ENCODE results near the gene ARL5B.

ARL5B gene

GRCh38 chr10:18616337-18616736, 42.9 kb upstream of the ARL5B start:
- ATAC-seq, result peak; percentile 36; the same call in 1 of the 3 replicates
- TF ChIP-seq GLIS3 (CRISPR knock-in tag; IDR thresholded peaks at IDR 0.05) (no peak), PPARA (CRISPR knock-in tag; IDR thresholded peaks at IDR 0.05; ENCODE audit: borderline replicate concordance) (no peak), CSDC2 (CRISPR knock-in tag; IDR thresholded peaks at IDR 0.05) (no peak), RARB (CRISPR knock-in tag; IDR thresholded peaks at IDR 0.05) (no peak), OSR1 (CRISPR knock-in tag; IDR thresholded peaks at IDR 0.05) (no peak), ZNF70 (CRISPR knock-in tag; IDR thresholded peaks at IDR 0.05) (no peak), BACH2 (CRISPR knock-in tag; IDR thresholded peaks at IDR 0.05; ENCODE audit: borderline replicate concordance) (no peak), PATZ1 (CRISPR knock-in tag; IDR thresholded peaks at IDR 0.05; ENCODE audit: borderline replicate concordance) (no peak), TCF4 (CRISPR knock-in tag; IDR thresholded peaks at IDR 0.05; ENCODE audit: borderline replicate concordance) (no peak), ZC3H10 (CRISPR knock-in tag; IDR thresholded peaks at IDR 0.05) (no peak), TOX (CRISPR knock-in tag; IDR thresholded peaks at IDR 0.05; ENCODE audit: borderline replicate concordance) (no peak), ZNF8 (CRISPR knock-in tag; IDR thresholded peaks at IDR 0.05) (no peak), ARNTL (CRISPR knock-in tag; IDR thresholded peaks at IDR 0.05; ENCODE audit: borderline replicate concordance, low read depth) (no peak), ZFP3 (CRISPR knock-in tag; IDR thresholded peaks at IDR 0.05) (no peak)
- TF ChIP-seq, protein P1, sequence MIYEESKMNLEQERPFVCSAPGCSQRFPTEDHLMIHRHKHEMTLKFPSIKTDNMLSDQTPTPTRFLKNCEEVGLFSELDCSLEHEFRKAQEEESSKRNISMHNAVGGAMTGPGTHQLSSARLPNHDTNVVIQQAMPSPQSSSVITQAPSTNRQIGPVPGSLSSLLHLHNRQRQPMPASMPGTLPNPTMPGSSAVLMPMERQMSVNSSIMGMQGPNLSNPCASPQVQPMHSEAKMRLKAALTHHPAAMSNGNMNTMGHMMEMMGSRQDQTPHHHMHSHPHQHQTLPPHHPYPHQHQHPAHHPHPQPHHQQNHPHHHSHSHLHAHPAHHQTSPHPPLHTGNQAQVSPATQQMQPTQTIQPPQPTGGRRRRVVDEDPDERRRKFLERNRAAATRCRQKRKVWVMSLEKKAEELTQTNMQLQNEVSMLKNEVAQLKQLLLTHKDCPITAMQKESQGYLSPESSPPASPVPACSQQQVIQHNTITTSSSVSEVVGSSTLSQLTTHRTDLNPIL (CRISPR knock-in tag; IDR thresholded peaks at IDR 0.05; ENCODE audit: low read depth), result no peak

- peak; percentile 32; the same call in 1 of the 3 replicates for ATAC-seq
- TF ChIP-seq CSRNP3 (CRISPR knock-in tag; IDR thresholded peaks at IDR 0.05), result no peak
- no peak for TF ChIP-seq GLIS3 (CRISPR knock-in tag; IDR thresholded peaks at IDR 0.05)
- no peak for TF ChIP-seq TCF4 (CRISPR knock-in tag; IDR thresholded peaks at IDR 0.05; ENCODE audit: borderline replicate concordance)
- TF ChIP-seq OSR1 (CRISPR knock-in tag; IDR thresholded peaks at IDR 0.05), result no peak
- no peak for TF ChIP-seq PPARA (CRISPR knock-in tag; IDR thresholded peaks at IDR 0.05; ENCODE audit: borderline replicate concordance)
- TF ChIP-seq SNAI2 (CRISPR knock-in tag; IDR thresholded peaks at IDR 0.05), result no peak
- no peak for TF ChIP-seq ESRRG (CRISPR knock-in tag; IDR thresholded peaks at IDR 0.05)
- TF ChIP-seq ISL1 (CRISPR knock-in tag; IDR thresholded peaks at IDR 0.05), result no peak
- no peak for TF ChIP-seq POU6F1 (CRISPR knock-in tag; IDR thresholded peaks at IDR 0.05; ENCODE audit: borderline replicate concordance, low read depth)
- TF ChIP-seq CSDC2 (CRISPR knock-in tag; IDR thresholded peaks at IDR 0.05), result no peak
- no peak for TF ChIP-seq RARB (CRISPR knock-in tag; IDR thresholded peaks at IDR 0.05)
- TF ChIP-seq ZC3H10 (CRISPR knock-in tag; IDR thresholded peaks at IDR 0.05), result no peak
- no peak for TF ChIP-seq TOX (CRISPR knock-in tag; IDR thresholded peaks at IDR 0.05; ENCODE audit: borderline replicate concordance)
- TF ChIP-seq, protein P1 (CRISPR knock-in tag; IDR thresholded peaks at IDR 0.05; ENCODE audit: low read depth), result no peak
- TF ChIP-seq PATZ1 (CRISPR knock-in tag; IDR thresholded peaks at IDR 0.05; ENCODE audit: borderline replicate concordance), result no peak
- no peak for TF ChIP-seq ZFP3 (CRISPR knock-in tag; IDR thresholded peaks at IDR 0.05)
- TF ChIP-seq ZNF8 (CRISPR knock-in tag; IDR thresholded peaks at IDR 0.05), result no peak
These were observed 40.2 kb upstream of the ARL5B start for GRCh38 chr10:18619016-18619415.

Measured in SK-N-SH treated with all-trans-retinoic acid at 6 μM for 48 hours (cell line).